GM18909 (cell line): ENCODE data around the gene PRR15L.
"Not testable (repeated sequence)": the region's sequence is repeated elsewhere in the genome, so short reads cannot be mapped to it uniquely, and the experiment has no call there.

Source experiments
- ATAC-seq: cut with Tn5 transposase; IDR thresholded peaks from one replicate; pipeline ENCODE4 v1.9.1; 2021; ENCODE audit warnings: mild to moderate bottlenecking; ENCODE audit not compliant: unreplicated experiment, poor library complexity

The PRR15L gene, protein sequence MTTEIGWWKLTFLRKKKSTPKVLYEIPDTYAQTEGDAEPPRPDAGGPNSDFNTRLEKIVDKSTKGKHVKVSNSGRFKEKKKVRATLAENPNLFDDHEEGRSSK

DNA sequence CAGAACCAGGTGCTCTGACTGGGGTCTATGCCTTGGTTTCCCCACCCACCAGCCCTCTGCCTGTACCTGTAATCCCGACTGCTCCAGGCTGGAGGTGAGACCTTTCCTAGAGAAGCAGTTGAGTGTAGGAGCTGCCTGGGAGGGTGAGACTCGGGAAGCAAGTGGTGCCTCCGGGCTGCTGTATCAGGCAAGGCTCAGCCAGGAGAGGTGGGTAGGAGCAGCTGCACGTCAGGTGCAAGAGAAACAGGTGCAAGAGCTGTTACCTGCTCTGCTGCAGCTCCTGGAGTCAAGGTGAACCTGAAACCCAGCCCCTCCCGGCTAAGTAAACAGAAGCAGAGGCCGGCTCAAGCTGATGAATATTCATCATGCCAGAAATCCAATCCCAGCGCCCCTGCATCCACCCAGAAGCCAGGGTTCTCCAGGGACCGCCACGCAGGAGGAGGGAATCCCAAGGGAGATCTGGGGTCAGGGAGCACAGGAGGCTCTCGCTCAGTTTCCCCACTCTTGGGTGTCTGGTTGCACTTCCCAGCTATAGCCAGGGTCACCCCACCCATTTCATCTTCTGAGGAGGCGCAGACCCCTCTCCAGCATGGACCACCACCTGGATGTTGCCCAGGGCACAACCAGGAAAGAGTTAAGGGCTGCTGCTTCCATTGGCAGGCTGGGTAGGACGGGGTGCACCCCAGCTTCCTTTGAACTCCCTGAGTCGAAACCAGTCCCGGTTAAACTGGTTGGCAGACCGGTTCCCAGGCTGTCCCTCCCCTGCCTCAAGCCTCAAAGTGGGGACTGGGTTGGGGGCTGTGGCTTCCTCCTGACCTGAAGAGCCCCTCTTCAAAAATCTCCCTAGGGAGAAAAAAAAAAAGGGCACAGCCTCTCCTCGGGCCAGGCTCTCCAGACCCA, at the start of gene PRR15L:
TSS of gene PRR15L (minus strand) at position 293 of the 900 bp plus-strand sequence. CDS start 4,649 bp downstream, outside the sequence.
- ATAC-seq, result no peak

DNA sequence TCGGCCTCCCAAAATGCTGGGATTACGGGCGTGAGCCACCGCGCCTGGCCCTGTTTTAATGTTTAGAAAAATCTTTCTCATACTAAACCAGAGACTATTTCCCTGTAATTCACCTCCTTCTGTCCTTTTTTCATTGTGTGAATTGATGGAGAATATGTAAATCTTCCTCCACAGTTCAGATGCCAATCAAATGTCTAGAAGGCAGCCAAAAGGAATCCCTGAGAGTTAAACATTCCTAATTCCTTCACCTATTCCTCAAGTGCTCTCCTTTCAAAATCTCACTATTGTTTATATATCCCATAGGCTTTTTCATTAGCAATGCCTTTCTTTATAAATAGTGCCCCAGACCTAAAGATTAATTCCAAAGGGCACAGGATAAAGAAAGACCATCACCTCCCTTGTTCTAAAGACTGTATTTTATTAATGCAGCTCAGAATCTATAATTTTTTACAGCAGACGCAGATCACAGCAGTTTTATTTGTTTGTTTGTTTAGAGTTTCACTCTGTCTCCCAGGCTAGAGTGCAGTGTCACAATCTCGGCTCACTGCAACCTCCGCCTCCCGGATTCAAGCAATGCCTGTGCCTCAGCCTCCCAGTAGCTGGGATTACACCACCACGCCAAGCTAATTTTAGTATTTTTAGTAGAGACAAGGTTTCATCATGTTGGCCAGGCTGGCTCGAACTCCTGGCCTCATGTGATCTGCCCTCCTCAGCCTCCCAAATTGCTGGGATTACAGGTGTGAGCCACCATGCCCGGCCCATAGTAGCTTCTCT, 49.4 kb upstream of the PRR15L start:
- ATAC-seq, result no peak

DNA sequence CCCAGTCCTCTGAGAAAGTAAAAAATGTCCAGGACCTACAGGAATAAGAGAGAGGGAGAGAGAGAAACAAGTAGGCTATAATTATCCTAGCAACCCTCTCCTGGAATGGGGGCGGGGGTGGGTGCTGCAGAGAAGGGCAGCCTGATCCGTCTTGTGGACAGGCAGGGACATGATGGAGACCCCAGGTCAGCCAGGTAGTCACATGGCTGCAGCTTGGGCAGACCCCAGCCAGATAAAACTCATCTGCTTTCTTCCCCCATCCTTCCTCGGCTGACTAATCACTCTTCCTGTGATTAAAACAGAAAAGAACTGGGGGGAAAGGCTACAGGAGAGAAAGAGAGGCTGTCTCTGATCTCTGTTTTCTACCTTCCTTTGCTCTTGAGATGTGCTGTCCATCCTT, 47.3 kb upstream of the PRR15L start:
- no peak for ATAC-seq

DNA sequence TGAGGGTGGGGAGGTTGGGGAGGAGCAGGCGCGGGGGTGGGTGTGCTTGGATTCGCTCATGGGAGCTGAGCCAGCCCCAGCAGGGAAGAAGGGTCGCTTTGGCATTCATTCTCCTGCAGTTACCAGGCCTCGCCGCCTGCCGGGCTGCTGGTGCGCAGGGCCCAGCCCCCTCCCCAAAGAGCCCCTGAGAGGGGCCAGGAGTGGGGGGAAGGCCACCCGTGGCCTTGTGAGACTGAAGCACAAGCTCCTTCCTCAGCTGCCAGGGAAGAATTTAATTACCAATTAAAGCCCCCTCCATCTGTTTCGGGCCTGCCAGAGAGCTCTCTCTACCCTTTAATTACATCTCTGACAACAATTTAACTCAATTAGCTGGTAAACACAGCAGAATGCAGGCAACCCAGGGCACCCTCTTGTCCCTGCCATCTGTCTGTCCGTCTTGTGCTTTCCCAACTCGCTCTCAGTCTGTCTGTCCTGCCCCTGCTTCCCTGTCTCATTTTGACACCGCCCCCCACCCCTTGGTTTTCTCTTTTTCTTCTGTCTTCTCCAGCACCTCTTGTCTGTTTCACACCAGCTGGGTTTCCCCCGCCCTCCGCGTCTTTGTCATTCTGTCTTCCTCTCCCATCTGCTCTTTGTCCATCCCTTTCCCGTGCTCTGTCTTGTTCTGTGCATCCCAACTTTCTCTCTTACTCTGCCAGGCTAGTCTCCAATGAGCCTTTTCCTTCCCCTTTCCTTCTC, 45.9 kb upstream of the PRR15L start:
- no peak for ATAC-seq

DNA sequence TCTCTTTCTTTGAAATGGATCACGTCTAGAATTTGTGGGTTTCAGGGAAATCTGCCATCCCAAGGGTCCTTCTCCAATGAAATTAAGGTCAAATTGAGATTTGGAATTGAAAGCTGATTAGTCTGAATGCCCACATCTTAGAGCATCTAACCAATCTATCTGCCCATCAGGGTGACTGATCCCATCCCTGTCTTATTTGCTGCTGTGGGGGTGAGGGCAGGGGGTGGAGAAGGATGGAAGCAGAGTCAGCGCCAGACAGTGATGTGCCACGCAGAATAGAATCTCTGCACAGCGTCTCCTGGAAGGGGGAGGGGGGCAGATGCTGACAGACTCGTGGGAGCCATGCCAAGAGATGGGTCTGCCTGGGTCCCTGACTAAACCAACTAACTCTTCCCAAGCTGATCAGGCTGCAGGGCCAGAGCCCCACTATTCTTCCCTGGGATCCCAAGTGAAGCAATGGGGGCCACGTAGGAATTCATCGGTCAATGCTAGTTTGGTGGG, 45.3 kb upstream of the PRR15L start:
- no peak for ATAC-seq

DNA sequence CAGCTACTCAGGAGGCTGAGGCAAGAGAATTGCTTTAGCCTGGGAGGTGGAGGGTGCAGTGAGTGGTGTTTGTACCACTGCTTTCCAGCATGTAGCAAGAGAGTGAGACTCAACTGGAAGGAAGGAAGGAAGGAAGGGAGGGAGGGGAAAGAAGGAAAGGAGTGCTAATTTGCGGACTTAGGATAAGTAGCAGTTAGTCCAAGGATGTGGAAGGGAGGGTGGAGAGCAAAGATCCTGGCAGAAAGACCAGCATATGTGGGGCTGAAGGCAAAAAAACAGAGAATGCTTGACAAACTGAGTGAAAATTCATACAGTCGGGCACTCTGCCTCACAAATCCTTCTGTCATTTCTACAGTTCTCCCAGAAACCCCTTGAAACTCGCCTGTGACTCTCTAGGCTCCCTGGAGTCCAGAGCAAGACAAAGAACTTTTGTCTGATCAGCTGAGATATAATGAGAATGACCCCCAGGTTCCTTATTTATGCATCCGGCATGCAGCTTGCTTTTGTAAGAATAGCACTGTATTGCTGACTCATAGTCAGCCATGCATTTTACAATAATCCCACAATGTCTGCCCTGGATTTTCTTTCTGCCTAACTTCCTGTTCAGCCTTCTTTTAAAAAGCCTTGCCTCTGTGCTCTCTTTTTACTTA, 44.7 kb upstream of the PRR15L start:
- no peak for ATAC-seq

DNA sequence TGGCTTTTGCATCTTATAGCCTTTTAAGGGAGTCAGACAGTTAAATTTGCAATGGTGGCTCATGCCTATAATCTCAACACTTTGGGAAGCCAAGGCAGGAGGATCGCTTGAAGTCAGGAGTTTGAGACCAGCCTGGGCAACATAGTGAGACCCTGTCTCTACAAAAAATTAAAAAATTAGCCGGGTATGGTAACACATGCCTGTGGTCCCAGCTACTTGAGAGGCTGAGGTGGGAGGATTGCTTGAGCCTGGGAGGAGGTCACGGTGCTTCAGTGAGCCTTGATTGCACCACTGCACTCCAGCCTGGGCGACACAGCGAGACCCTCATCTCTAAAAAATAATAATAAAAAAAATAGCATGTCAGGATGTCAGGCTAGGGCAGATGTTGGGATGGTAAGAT, 44.0 kb upstream of the PRR15L start:
- ATAC-seq, result not testable (repeated sequence)

DNA sequence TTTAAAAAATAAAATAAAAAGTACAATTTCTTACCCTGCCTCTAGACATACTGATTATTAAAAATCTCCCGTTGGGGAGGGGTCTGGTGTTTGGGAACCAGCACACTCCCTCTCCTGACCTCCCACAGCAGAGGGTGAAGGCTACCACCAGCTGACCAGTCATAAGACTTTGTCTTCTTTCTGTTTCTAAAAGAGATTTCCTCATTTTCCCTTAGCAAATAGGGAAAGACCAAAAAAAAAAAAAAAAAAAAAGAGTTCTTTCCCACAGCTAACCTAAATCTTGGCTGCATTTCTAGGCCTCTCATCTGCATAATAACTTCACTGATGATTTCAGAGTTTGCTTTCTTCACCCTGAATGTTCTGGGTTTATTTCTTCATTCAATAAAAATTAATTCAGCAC, 43.5 kb upstream of the PRR15L start:
- ATAC-seq, result no peak

DNA sequence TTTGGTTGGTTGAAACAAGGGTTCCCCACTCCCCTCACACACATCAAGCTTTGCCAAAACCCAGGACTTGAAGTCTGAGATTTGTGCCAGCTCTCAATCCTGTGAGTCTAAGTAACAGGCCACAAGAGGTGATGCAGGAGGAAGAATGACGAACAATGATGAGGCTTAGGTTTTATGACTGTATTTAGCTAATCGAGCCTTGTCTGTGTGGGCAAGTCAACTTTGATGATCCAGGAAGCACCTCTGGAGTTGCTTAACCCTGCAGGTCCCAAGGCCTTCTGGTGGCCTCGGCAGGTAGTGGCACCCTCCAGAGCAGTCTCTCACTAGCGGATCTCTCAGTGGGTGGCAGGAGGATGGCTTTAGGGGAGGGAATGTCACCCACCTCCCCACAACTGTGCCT, 41.9 kb upstream of the PRR15L start:
- ATAC-seq, result no peak

DNA sequence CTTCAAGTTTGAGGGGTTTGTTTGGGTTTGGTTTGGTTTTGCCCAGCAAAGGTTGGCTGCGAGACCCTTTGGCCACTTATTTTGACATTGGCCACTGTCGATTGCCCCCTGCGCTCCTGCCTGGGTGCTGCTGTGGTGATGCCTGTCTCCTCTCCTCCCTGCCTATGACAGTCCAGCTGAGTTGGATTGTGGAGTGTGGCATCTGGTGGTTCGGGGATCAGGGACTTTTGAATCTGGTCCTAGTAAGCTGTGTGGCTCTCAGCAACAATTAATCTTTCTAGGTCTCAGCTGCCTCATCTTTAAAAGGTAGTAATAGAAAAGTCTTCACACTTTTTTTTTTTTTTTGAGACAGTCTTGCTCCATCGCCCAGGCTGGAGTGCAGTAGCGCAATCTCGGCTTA, 40.4 kb upstream of the PRR15L start:
- ATAC-seq, result no peak

DNA sequence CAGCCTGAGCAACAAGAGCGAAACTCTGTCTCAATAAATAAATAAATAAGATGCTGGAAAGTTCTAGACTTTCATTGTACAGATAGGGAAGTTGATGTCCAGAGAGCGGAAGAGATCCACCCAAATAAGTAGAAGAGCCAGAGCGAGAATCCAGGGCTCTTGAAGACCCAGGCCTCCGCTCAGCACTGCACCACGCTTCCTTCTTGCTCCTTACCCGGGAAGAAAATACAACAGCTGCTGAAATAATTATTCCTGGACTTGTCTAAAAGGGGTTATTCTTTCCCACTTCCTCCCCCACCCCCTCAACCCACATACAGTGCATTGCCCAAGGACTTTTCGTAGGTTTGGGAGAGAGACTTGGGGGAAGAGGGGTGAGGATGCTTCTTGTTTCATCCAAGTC, 39.9 kb upstream of the PRR15L start:
- no peak for ATAC-seq

DNA sequence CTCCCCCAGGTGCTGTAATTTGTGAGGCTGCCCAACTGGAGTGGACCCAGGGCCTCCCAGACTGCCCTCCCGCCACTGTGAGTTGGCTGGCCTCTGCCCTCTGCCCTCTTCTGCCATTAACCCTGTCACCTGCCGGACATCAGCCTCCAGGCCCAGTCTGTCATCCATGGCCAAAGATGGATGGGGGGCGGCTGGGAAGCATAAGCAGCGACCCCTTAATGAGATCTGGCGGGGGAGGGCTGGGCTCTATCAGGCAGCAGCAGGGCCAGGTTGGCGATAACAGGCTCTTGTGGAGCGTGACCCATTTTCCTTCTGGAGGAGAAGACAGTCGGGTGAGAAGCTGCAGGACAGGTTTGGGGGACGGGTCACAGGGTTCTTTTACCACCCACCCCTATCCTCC, 38.5 kb upstream of the PRR15L start:
- no peak for ATAC-seq

DNA sequence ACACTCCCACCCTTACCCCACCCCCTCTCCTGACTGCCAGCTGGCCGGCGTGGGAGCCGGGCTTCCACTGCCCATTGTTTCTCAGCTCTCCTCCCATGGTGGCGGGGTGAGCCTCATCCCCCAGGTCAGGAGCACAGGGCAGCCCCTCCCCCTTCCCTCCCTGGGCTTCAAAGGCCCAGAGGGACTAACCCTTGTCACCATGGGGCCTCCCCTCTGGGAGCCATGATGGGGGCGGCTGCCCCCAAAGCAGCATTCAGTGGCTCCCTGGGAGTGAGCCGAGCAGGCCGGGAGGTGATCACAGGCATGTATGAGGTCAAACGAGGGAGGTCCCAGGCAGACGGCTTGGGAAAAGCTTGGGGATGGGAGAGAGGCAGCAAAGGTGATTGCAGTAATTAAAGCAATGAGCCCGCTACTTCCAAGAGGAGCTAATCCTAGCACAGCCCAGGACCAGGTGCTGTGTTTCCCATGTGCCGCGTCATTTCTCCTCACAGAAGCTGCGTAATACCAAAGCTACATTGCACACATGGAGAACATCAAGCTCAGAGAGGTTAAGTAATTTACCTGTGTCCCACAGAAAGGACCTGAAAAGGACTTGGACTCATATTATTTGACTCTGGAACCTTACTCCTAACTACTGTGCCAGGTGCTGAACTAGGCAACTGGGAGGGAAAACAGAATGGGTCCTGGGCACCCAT, 37.7 kb upstream of the PRR15L start:
- no peak for ATAC-seq

DNA sequence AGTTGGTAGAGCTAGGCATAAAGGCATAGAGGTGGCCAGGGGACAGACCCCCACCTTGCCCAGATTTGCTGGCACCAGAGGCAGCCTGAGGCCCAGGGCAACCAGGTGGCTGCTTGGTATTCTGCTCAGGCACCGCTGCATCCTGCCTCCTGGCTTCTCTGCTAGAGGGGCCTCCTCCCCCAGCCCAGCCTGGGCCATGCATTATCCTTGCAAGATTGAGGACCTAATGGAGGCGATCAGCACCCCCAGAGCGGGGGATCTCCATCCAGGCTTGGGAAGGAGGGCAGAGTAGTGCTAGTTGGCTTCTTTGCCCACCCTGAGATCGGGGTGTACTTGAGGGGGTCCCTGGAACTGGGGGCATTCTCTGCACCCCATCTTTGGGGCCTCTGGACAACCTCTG, 37.0 kb upstream of the PRR15L start:
- no peak for ATAC-seq

DNA sequence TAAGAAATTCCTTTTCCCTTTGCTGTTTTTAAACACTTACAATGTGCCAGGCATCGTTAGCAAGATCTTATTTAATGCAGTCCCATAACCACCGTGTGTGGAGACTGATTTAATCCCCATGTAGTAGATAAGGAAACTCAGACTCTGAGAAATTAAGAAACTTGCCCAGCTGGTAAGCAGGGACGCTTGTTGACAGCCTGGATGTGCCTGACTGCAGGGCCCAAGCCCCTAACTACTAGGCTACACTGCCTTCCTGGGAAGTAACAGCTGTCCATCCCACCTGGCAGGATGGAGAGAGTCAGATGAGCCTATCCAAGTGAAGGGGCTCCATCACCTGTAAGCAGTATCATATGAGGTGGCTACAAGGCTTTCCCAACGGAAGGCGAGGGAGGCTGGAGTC, 36.3 kb upstream of the PRR15L start:
- ATAC-seq, result no peak

DNA sequence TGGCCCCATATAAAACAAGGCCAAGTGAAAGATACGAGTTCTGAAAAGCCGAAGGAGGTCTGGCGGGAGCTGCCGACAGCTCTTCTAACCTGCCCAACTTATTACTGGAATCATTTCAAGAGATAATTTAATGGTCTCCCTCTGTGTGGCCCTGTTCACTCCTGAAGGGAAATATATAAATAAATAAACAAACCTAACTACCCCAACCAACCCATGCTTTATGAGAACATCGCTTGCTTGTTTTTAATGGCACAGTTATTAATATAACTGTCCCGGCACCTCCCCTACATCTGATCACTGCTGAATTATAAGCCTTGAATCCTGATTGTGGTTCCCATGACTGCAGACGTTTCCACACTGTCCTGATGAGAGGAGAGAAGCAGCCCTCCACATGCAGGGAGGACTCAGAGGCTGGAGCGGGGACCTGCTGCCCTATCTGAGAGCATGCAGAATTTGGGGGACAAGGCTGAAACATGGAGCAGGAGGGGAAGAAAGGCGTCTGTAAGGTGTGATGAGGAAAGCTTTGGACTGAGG, 35.4 kb upstream of the PRR15L start:
- no peak for ATAC-seq

DNA sequence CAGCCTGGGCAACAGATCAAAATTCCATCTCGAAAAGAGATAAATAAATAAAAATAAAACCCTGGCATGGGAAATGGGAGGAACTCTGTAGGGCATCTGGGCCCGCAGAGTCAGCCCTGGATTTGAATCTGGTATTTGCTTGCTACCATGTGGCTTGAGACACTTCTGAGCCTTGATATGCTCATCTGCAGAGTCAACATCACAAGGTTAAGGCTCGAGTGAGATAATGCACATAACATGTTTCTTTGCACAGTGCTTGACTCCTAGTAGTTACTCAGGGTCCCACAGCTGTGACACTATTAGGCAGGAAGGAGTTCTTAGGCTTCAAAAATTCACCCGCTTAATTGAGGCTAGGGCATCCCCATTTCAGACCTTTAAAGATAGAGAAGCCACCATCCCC, 34.5 kb upstream of the PRR15L start:
- ATAC-seq, result no peak

DNA sequence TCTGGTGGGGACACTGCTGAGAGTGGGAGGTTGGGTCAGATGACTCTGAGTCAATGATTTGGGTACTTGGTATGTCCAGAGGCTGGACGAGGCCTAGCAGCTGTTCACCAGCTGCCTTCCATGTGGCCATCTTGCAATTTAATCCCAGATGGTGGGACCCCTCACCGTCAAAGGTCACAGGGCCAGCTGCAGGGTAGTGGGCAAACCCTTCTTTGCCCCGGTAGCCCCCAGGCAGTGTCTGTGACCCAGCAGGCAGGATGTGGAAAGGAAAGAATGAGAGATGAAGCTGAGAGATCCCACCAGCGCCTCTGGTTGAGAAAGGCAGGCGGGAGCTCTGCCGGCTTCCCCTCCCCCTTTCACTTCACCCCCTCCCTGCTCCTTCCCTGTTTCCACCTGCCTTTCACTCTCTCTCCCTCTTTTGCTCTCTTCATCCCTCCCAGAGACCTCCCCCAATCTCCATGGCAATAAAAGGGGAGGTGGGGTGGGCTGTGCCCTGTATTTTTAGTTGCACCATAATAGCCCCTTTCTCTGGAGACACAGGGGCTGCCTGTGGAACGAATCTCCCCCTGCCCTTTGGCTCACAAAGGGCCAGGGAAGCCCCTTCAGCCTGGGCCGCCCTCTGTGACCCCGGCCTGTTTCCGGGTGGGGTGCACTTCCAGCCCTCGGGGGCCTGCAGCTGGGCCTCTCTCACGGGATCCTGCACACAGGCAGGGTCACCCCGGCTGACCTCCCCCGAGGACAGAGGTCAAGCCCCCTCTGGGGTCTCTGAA, 33.5 kb upstream of the PRR15L start:
- ATAC-seq, result no peak
